Measurements from ENCODE around the gene ADM2.

DNA sequence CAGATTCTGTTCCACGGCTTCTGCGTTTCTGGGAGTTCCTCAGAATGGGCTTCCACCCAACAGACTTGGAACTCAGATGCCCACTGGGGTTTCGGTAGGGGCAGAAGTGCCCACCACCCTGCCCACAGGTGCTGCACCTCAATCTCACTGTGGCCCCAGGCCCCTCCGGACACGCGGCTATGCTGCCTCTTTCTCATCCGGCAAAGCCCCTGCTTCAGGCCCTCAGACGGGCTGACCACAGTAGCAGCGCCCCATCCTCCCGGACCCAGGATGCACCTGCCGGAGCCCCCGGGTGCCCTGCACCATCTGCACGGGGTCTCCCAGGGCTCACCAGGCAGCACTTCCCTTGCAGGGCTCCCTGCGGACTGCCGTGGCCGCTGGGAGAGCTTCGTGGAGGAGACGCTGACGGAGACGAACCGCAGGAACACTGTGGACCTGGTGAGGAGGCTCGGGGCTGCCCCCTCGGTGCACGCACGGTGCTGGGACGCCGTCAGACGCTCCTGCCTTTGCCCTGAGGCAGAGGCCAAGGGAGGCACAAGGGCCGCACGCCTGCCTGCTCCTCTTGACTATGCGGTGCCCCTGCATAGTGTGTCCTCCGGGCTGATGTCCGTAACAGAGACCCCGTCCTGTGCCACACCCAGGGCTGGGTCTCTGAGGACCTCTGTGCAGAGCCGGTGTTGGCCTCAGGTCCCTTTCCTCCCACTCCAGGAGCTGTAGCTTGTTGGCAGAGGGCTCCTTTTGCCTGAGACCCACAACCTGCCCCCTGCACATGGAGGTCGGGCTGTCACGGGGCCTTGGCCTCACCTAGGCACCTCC, 45.1 kb upstream of the ADM2 start:
- TF ChIP-seq, protein P1, sequence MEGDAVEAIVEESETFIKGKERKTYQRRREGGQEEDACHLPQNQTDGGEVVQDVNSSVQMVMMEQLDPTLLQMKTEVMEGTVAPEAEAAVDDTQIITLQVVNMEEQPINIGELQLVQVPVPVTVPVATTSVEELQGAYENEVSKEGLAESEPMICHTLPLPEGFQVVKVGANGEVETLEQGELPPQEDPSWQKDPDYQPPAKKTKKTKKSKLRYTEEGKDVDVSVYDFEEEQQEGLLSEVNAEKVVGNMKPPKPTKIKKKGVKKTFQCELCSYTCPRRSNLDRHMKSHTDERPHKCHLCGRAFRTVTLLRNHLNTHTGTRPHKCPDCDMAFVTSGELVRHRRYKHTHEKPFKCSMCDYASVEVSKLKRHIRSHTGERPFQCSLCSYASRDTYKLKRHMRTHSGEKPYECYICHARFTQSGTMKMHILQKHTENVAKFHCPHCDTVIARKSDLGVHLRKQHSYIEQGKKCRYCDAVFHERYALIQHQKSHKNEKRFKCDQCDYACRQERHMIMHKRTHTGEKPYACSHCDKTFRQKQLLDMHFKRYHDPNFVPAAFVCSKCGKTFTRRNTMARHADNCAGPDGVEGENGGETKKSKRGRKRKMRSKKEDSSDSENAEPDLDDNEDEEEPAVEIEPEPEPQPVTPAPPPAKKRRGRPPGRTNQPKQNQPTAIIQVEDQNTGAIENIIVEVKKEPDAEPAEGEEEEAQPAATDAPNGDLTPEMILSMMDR (IDR thresholded peaks at IDR 0.05): no peak
- no peak for TF ChIP-seq POLR2A (IDR thresholded peaks at IDR 0.05)
